Lower leg skin (tissue), 3 donors: ENCODE data around the gene SEMA3G.

Experiments used
- POLR2A ChIP-seq, 2 donors: fragments of 450-650 bp; IDR thresholded peaks; one replicate each; pipeline ENCODE4 v1.6.1; 2016 to 2017; ENCODE audit warnings: antibody characterized with exemption in 2 of 2, mild to moderate bottlenecking in 1 of 2, moderate library complexity in 1 of 2
- TF ChIP-seq, protein P1 (sequence below), 3 donors: fragments of 450-650 bp; IDR thresholded peaks; one replicate each; pipeline ENCODE4 v1.5.1; 2016; ENCODE audit warnings: antibody characterized with exemption in 3 of 3, mild to moderate bottlenecking in 3 of 3, moderate library complexity in 2 of 3

DNA sequence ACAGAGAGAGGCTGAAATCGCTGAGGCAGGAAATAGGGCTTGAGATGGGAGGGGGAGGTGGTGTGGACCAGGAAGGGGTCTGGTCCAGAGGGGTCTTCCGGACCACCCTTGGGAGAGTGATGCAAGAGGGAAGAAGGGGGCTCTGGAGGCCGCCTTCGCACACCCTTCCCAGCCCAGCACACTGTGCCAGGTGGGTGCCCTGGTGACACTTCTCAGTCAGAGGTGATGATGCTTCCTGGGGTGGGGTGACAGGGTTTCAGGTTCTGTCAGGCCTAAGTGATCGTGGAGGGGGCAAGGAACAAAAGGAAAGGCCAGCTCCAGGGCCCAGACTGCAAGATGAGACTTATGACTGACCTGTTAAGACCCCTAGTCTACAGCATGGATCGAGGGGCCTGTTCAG is 12.7 kb downstream of the SEMA3G start:
- TF ChIP-seq, protein P1, sequence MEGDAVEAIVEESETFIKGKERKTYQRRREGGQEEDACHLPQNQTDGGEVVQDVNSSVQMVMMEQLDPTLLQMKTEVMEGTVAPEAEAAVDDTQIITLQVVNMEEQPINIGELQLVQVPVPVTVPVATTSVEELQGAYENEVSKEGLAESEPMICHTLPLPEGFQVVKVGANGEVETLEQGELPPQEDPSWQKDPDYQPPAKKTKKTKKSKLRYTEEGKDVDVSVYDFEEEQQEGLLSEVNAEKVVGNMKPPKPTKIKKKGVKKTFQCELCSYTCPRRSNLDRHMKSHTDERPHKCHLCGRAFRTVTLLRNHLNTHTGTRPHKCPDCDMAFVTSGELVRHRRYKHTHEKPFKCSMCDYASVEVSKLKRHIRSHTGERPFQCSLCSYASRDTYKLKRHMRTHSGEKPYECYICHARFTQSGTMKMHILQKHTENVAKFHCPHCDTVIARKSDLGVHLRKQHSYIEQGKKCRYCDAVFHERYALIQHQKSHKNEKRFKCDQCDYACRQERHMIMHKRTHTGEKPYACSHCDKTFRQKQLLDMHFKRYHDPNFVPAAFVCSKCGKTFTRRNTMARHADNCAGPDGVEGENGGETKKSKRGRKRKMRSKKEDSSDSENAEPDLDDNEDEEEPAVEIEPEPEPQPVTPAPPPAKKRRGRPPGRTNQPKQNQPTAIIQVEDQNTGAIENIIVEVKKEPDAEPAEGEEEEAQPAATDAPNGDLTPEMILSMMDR (IDR thresholded peaks at IDR 0.05) = no peak
- TF ChIP-seq POLR2A (IDR thresholded peaks at IDR 0.05) = no peak
